Esophagus squamous epithelium (tissue), 4 donors: Measurements from ENCODE around the gene MCL1.

Experiments
- POLR2A ChIP-seq, 4 donors: fragments of 450-650 bp; IDR thresholded peaks; one replicate each; pipeline ENCODE4 v1.6.1; 2017; ENCODE audit warnings: antibody characterized with exemption in 4 of 4, mild to moderate bottlenecking in 4 of 4, moderate library complexity in 3 of 4
- TF ChIP-seq, protein P1 (sequence below), 6 experiments: fragments of 450-650 bp in 4 of 6; fragments of 200-600 bp in 2 of 6; sonication (generic) in 2 of 6; IDR thresholded peaks; one replicate each; pipeline ENCODE4 v1.5.1; 2016 to 2019; ENCODE audit warnings: antibody characterized with exemption in 6 of 6, mild to moderate bottlenecking in 4 of 6, moderate library complexity in 4 of 6

DNA sequence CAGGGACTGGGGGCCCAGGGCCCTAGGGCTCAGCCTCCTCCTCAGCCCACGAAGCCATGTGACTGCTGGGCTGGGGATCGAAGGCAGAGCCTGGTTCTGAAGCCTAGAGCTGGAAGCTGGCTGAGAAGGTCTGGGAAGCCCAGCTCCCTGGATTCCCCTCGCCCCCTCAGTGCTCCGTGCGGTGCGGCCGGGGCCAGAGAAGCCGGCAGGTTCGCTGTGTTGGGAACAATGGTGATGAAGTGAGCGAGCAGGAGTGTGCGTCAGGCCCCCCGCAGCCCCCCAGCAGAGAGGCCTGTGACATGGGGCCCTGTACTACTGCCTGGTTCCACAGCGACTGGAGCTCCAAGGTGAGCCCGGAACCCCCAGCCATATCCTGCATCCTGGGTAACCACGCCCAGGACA lies 21.1 kb downstream of the MCL1 start:
- TF ChIP-seq, protein P1, sequence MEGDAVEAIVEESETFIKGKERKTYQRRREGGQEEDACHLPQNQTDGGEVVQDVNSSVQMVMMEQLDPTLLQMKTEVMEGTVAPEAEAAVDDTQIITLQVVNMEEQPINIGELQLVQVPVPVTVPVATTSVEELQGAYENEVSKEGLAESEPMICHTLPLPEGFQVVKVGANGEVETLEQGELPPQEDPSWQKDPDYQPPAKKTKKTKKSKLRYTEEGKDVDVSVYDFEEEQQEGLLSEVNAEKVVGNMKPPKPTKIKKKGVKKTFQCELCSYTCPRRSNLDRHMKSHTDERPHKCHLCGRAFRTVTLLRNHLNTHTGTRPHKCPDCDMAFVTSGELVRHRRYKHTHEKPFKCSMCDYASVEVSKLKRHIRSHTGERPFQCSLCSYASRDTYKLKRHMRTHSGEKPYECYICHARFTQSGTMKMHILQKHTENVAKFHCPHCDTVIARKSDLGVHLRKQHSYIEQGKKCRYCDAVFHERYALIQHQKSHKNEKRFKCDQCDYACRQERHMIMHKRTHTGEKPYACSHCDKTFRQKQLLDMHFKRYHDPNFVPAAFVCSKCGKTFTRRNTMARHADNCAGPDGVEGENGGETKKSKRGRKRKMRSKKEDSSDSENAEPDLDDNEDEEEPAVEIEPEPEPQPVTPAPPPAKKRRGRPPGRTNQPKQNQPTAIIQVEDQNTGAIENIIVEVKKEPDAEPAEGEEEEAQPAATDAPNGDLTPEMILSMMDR (IDR thresholded peaks at IDR 0.05) = no peak
- TF ChIP-seq POLR2A (IDR thresholded peaks at IDR 0.05) = no peak
